ENCODE measurements around the gene OTUD5.
A peak's percentile ranks its signal among the peaks of the same experiment; 100 is the strongest.

The OTUD5 gene

GRCh38 chrX:48974574-48974973, 17.2 kb upstream of the OTUD5 start:
- no peak overlapping the region for H4K91ac ChIP-seq (ENCODE audit: low read depth, low read length)
- no peak overlapping the region for H3K4me2 ChIP-seq (ENCODE audit: low read length)
- DNase-seq, result no peak
- no peak overlapping the region for H4K12ac ChIP-seq (ENCODE audit: low read depth, low read length)
- H3K4me1 ChIP-seq (ENCODE audit: control insufficient read depth in 1 of 2, insufficient read depth in 2 of 2, low read length in 2 of 2), result peaks cover 4 to 11% of the 10 kb centered on the region in 2 experiments
- peaks cover 19 to 29% of the 10 kb centered on the region in 2 experiments for H3K36me3 ChIP-seq (ENCODE audit: control insufficient read depth in 1 of 2, insufficient read depth in 2 of 2, low read length in 2 of 2)
- H3K23ac ChIP-seq (ENCODE audit: low read length), result no peak overlapping the region
- no peak overlapping the region for H3K4me3 ChIP-seq (ENCODE audit: low read depth, low read length)
- H2AK5ac ChIP-seq (ENCODE audit: low read length), result no peak overlapping the region
- H3K27me3 ChIP-seq (ENCODE audit: insufficient read depth, low read length), result no peaks in the 10 kb centered on the region
- H3K79me2 ChIP-seq (ENCODE audit: control insufficient read depth, insufficient read depth, low read length, poor library complexity), result no peaks in the 10 kb centered on the region
- no peak overlapping the region for H4K8ac ChIP-seq (ENCODE audit: low read depth, low read length)
- H2BK120ac ChIP-seq (ENCODE audit: insufficient read depth, low read length, poor library complexity), result no peak overlapping the region
- no peak overlapping the region for H3K18ac ChIP-seq (ENCODE audit: low read length)
- H3K14ac ChIP-seq (ENCODE audit: low read length), result no peak overlapping the region
- H3K27ac ChIP-seq (ENCODE audit: low read depth, low read length), result no peak overlapping the region
- no peak overlapping the region for H2BK12ac ChIP-seq (ENCODE audit: low read length)
- H3K9ac ChIP-seq (ENCODE audit: low read length), result no peak overlapping the region
- no peak overlapping the region for H3K4ac ChIP-seq (ENCODE audit: low read depth, low read length)
- WGBS (ENCODE audit: extremely low coverage, insufficient coverage, insufficient read length), result 100% methylated on average over 1 of the region's 2 CpGs
- H2BK5ac ChIP-seq (ENCODE audit: low read depth, low read length, poor library complexity), result no peak overlapping the region
- H3K9me3 ChIP-seq (ENCODE audit: insufficient read depth, low read depth, low read length), result no peaks in the 10 kb centered on the region
- no peak overlapping the region for H2AFZ ChIP-seq (ENCODE audit: insufficient read depth, low read length, poor library complexity)
- H3K79me1 ChIP-seq (ENCODE audit: low read length), result no peaks in the 10 kb centered on the region

GRCh38 chrX:48974033-48974432, 16.6 kb upstream of the OTUD5 start:
- no peak overlapping the region for H2BK5ac ChIP-seq (ENCODE audit: low read depth, low read length, poor library complexity)
- H3K4me1 ChIP-seq (ENCODE audit: control insufficient read depth in 1 of 2, insufficient read depth in 2 of 2, low read length in 2 of 2), result peaks cover 4 to 11% of the 10 kb centered on the region in 2 experiments
- no peak overlapping the region for H2AK5ac ChIP-seq (ENCODE audit: low read length)
- H2AFZ ChIP-seq (ENCODE audit: insufficient read depth, low read length, poor library complexity), result no peak overlapping the region
- H3K79me1 ChIP-seq (ENCODE audit: low read length), result no peaks in the 10 kb centered on the region
- H3K9me3 ChIP-seq (ENCODE audit: insufficient read depth, low read depth, low read length), result no peaks in the 10 kb centered on the region
- H3K27me3 ChIP-seq (ENCODE audit: insufficient read depth, low read length), result no peaks in the 10 kb centered on the region
- H3K79me2 ChIP-seq (ENCODE audit: control insufficient read depth, insufficient read depth, low read length, poor library complexity), result no peaks in the 10 kb centered on the region
- H3K4me3 ChIP-seq (ENCODE audit: low read depth, low read length), result no peak overlapping the region
- H3K23ac ChIP-seq (ENCODE audit: low read length), result no peak overlapping the region
- no peak overlapping the region for H4K8ac ChIP-seq (ENCODE audit: low read depth, low read length)
- H3K18ac ChIP-seq (ENCODE audit: low read length), result no peak overlapping the region
- no peak overlapping the region for H4K91ac ChIP-seq (ENCODE audit: low read depth, low read length)
- H3K9ac ChIP-seq (ENCODE audit: low read length), result no peak overlapping the region
- H3K36me3 ChIP-seq (ENCODE audit: control insufficient read depth in 1 of 2, insufficient read depth in 2 of 2, low read length in 2 of 2), result peaks cover 18 to 29% of the 10 kb centered on the region in 2 experiments
- H3K14ac ChIP-seq (ENCODE audit: low read length), result no peak overlapping the region
- H4K12ac ChIP-seq (ENCODE audit: low read depth, low read length), result no peak overlapping the region
- WGBS (ENCODE audit: extremely low coverage, insufficient coverage, insufficient read length), result no CpG with 5 or more reads among the region's 3 CpGs
- no peak overlapping the region for H3K4me2 ChIP-seq (ENCODE audit: low read length)
- H3K4ac ChIP-seq (ENCODE audit: low read depth, low read length), result no peak overlapping the region
- no peak overlapping the region for H2BK120ac ChIP-seq (ENCODE audit: insufficient read depth, low read length, poor library complexity)
- no peak for DNase-seq
- no peak overlapping the region for H2BK12ac ChIP-seq (ENCODE audit: low read length)
- no peak overlapping the region for H3K27ac ChIP-seq (ENCODE audit: low read depth, low read length)

GRCh38 chrX:48972220-48973164, 15.1 kb upstream of the OTUD5 start:
- no peak overlapping the region for H3K18ac ChIP-seq (ENCODE audit: low read length)
- DNase-seq, result peak; percentile 12 to 44
- H3K14ac ChIP-seq (ENCODE audit: low read length), result no peak overlapping the region
- H3K79me1 ChIP-seq (ENCODE audit: low read length), result no peaks in the 10 kb centered on the region
- H3K27me3 ChIP-seq (ENCODE audit: insufficient read depth, low read length), result no peaks in the 10 kb centered on the region
- 100% methylated on average over 2 of the region's 13 CpGs for WGBS (ENCODE audit: extremely low coverage, insufficient coverage, insufficient read length)
- H2AFZ ChIP-seq (ENCODE audit: insufficient read depth, low read length, poor library complexity), result peak overlapping the region; percentile 30
- H3K4me2 ChIP-seq (ENCODE audit: low read length), result peak overlapping the region; percentile 83
- no peak overlapping the region for H3K23ac ChIP-seq (ENCODE audit: low read length)
- no peak overlapping the region for H2BK12ac ChIP-seq (ENCODE audit: low read length)
- peak overlapping the region; percentile 56 for H3K4me3 ChIP-seq (ENCODE audit: low read depth, low read length)
- no peaks in the 10 kb centered on the region for H3K9me3 ChIP-seq (ENCODE audit: insufficient read depth, low read depth, low read length)
- peaks cover 14 to 23% of the 10 kb centered on the region in 2 experiments for H3K36me3 ChIP-seq (ENCODE audit: control insufficient read depth in 1 of 2, insufficient read depth in 2 of 2, low read length in 2 of 2)
- H4K91ac ChIP-seq (ENCODE audit: low read depth, low read length), result peak overlapping the region; percentile 75
- no peak overlapping the region for H3K9ac ChIP-seq (ENCODE audit: low read length)
- no peak overlapping the region for H2BK5ac ChIP-seq (ENCODE audit: low read depth, low read length, poor library complexity)
- H4K8ac ChIP-seq (ENCODE audit: low read depth, low read length), result peak overlapping the region; percentile 62
- no peaks in the 10 kb centered on the region for H3K79me2 ChIP-seq (ENCODE audit: control insufficient read depth, insufficient read depth, low read length, poor library complexity)
- H3K4ac ChIP-seq (ENCODE audit: low read depth, low read length), result no peak overlapping the region
- H4K12ac ChIP-seq (ENCODE audit: low read depth, low read length), result no peak overlapping the region
- no peak overlapping the region for H3K27ac ChIP-seq (ENCODE audit: low read depth, low read length)
- no peak overlapping the region for H2AK5ac ChIP-seq (ENCODE audit: low read length)
- peaks cover 6 to 13% of the 10 kb centered on the region in 2 experiments for H3K4me1 ChIP-seq (ENCODE audit: control insufficient read depth in 1 of 2, insufficient read depth in 2 of 2, low read length in 2 of 2)
- no peak overlapping the region for H2BK120ac ChIP-seq (ENCODE audit: insufficient read depth, low read length, poor library complexity)

GRCh38 chrX:48971249-48972219, 14.1 kb upstream of the OTUD5 start, which contains the start of gene KCND1:
TSS of gene KCND1 (minus strand) at chrX:48971844. CDS start at chrX:48970271, 1,573 bp downstream.
- Histone ChIP-seq H3K36me3 (ENCODE audit: control insufficient read depth in 1 of 2, insufficient read depth in 2 of 2, low read length in 2 of 2) (peaks cover 15 to 23% of the 10 kb centered on the region in 2 experiments), H2BK12ac (ENCODE audit: low read length) (no peak within 1 kb of the TSS), H3K23ac (ENCODE audit: low read length) (no peak within 1 kb of the TSS), H2BK5ac (ENCODE audit: low read depth, low read length, poor library complexity) (no peak within 1 kb of the TSS), H3K18ac (ENCODE audit: low read length) (no peak within 1 kb of the TSS), H3K27ac (ENCODE audit: low read depth, low read length) (no peak within 1 kb of the TSS), H3K4ac (ENCODE audit: low read depth, low read length) (no peak within 1 kb of the TSS), H3K14ac (ENCODE audit: low read length) (no peak within 1 kb of the TSS), H3K4me3 (ENCODE audit: low read depth, low read length) (peak within 1 kb of the TSS; percentile 56), H4K8ac (ENCODE audit: low read depth, low read length) (peak within 1 kb of the TSS; percentile 62), H3K9ac (ENCODE audit: low read length) (no peak within 1 kb of the TSS), H2AK5ac (ENCODE audit: low read length) (no peak within 1 kb of the TSS), H2AFZ (ENCODE audit: insufficient read depth, low read length, poor library complexity) (peak within 1 kb of the TSS; percentile 45), H3K79me1 (ENCODE audit: low read length) (no peaks in the 10 kb centered on the region), H3K4me1 (ENCODE audit: control insufficient read depth in 1 of 2, insufficient read depth in 2 of 2, low read length in 2 of 2) (peaks cover 9 to 13% of the 10 kb centered on the region in 2 experiments), H3K4me2 (ENCODE audit: low read length) (peak within 1 kb of the TSS; percentile 83), H2BK120ac (ENCODE audit: insufficient read depth, low read length, poor library complexity) (peak within 1 kb of the TSS; percentile 6), H4K12ac (ENCODE audit: low read depth, low read length) (peak within 1 kb of the TSS; percentile 77), H3K27me3 (ENCODE audit: insufficient read depth, low read length) (no peaks in the 10 kb centered on the region), H3K9me3 (ENCODE audit: insufficient read depth, low read depth, low read length) (no peaks in the 10 kb centered on the region), H4K91ac (ENCODE audit: low read depth, low read length) (peak within 1 kb of the TSS; percentile 75), H3K79me2 (ENCODE audit: control insufficient read depth, insufficient read depth, low read length, poor library complexity) (no peaks in the 10 kb centered on the region)
- no CpG with 5 or more reads among the region's 28 CpGs for WGBS (ENCODE audit: extremely low coverage, insufficient coverage, insufficient read length)
- no peak for DNase-seq

Measured in trophoblast cell (in vitro differentiated cells and primary cell).